GM18907 (cell line): ENCODE data around the gene NIPAL3.

Source experiments
- ATAC-seq: cut with Tn5 transposase; IDR thresholded peaks from one replicate; pipeline ENCODE4 v1.9.1; 2021; ENCODE audit warnings: mild to moderate bottlenecking, moderate library complexity; ENCODE audit not compliant: unreplicated experiment

The NIPAL3 gene

GRCh38 chr1:24415334-24415909 is at the start of gene NIPAL3:
TSS of gene NIPAL3 (plus strand) at chr1:24415802. CDS start at chr1:24419548, 3,746 bp downstream.
- peak; percentile 96 for ATAC-seq

GRCh38 chr1:24366707-24367106 is 48.9 kb upstream of the NIPAL3 start:
- ATAC-seq = no peak

GRCh38 chr1:24369199-24369598 is 46.4 kb upstream of the NIPAL3 start:
- no peak for ATAC-seq

- ATAC-seq = no peak
Measured at GRCh38 chr1:24369801-24370200, 45.8 kb upstream of the NIPAL3 start.

- ATAC-seq = peak; percentile 42
Measured at GRCh38 chr1:24373044-24373443, 42.6 kb upstream of the NIPAL3 start.

- ATAC-seq = no peak
Measured at GRCh38 chr1:24373710-24374109, 41.9 kb upstream of the NIPAL3 start.

GRCh38 chr1:24374891-24375786 is 40.5 kb upstream of the NIPAL3 start:
- ATAC-seq = no peak

- ATAC-seq = no peak
Measured at GRCh38 chr1:24379733-24380315, 35.8 kb upstream of the NIPAL3 start.

GRCh38 chr1:24380508-24380907 is 35.1 kb upstream of the NIPAL3 start:
- no peak for ATAC-seq

GRCh38 chr1:24381256-24381655 is 34.3 kb upstream of the NIPAL3 start:
- no peak for ATAC-seq

GRCh38 chr1:24382165-24382577 is 33.4 kb upstream of the NIPAL3 start:
- ATAC-seq = no peak

GRCh38 chr1:24383381-24383940 is 32.1 kb upstream of the NIPAL3 start:
- ATAC-seq = no peak

- peak; percentile 64 for ATAC-seq
Measured at GRCh38 chr1:24384251-24385090, 31.1 kb upstream of the NIPAL3 start.

- no peak for ATAC-seq
Measured at GRCh38 chr1:24385160-24385940, 30.3 kb upstream of the NIPAL3 start.

GRCh38 chr1:24386241-24386640 is 29.4 kb upstream of the NIPAL3 start:
- ATAC-seq = no peak

- ATAC-seq = no peak
Measured at GRCh38 chr1:24386931-24387330, 28.7 kb upstream of the NIPAL3 start.

GRCh38 chr1:24387636-24388175 is 27.9 kb upstream of the NIPAL3 start:
- no peak for ATAC-seq

- ATAC-seq = no peak
Measured at GRCh38 chr1:24388331-24388885, 27.2 kb upstream of the NIPAL3 start.

GRCh38 chr1:24389231-24389678 is 26.3 kb upstream of the NIPAL3 start:
- ATAC-seq = no peak
